ENCODE results near the gene PINLYP. TPM values are rescaled to one million over a fixed set of nuclear protein-coding genes. Genes with fewer than 3 reads are reported as not detected.

The PINLYP gene
- total and polyA plus RNA-seq, 9 of the 15 experiments (the other 6 are each of a cell fraction or from before 2014, with no cell fraction given) = 1.00 to 6.7 (median 2.2) TPM

- Histone ChIP-seq H2AFZ (ENCODE audit: low read depth, low read length) (no peak overlapping the region), H4K20me1 (replicated peaks; ENCODE audit: control insufficient read depth, insufficient read depth, low read length) (no peaks in the 10 kb centered on the region), H3K4me2 (ENCODE audit: insufficient read depth, low read length) (no peak overlapping the region), H3K36me3 (ENCODE audit: control insufficient read depth, insufficient read depth, low read length) (peaks cover 24% of the 10 kb centered on the region; the same call in 2 of the 3 replicates), H3K27me3 (ENCODE audit: control insufficient read depth in 2 of 2, insufficient read depth in 2 of 2, low read length in 2 of 2) (no peaks in the 10 kb centered on the region), H3K9me3 (replicated peaks; ENCODE audit: control insufficient read depth, insufficient read depth, low read depth, low read length) (no peaks in the 10 kb centered on the region), H3K4me1 (replicated peaks in 1 of 2; ENCODE audit: control insufficient read depth in 2 of 2, insufficient read depth in 2 of 2, low read length in 2 of 2) (peaks cover 35 to 55% of the 10 kb centered on the region in 2 experiments), H3K79me2 (ENCODE audit: control insufficient read depth, insufficient read depth, low read length) (peaks cover 49% of the 10 kb centered on the region), H3K4me3 (no peak overlapping the region), H3K27ac (ENCODE audit: extremely low read depth, low read depth, low read length) (peak overlapping the region; percentile 40; the same call in 1 of the 3 replicates), H3K9me1 (ENCODE audit: control insufficient read depth, insufficient read depth, low read length) (no peaks in the 10 kb centered on the region), H3K9ac (ENCODE audit: insufficient read depth in 1 of 2, low read depth in 2 of 2, low read length in 2 of 2) (peak overlapping the region in 1 of 2 experiments; percentile 19; a peak in 1 of 4 replicates)
- no TSS peak for BruUV-seq (replicated peaks)
- FAIRE-seq (no peak), ATAC-seq (no peak), DNase-seq (ENCODE audit: extremely low read depth in 1 of 4, low spot score in 3 of 4) (no peak)
- POLR2A ChIA-PET = interaction anchor here (0.6 to 6.0 kb wide), 4 partner anchors 12 to 906 kb away, joined by 3 to 35 read pairs (median 3); partner anchors contain the start of genes IRGQ and ZNF576
- intact Hi-C loops (cut with micrococcal nuclease) = no loop called here
- CTCF ChIA-PET (ENCODE audit: low intra/inter-chr PET ratio) = no interaction called here
- in situ Hi-C loops (cut with MboI) = no loop called here
- 44% methylated on average over 2 of the region's 6 CpGs for WGBS (ENCODE audit: insufficient coverage, low coverage, missing lambda C conversion rate)
- TF ChIP-seq ZNF75A (CRISPR knock-in tag; IDR thresholded peaks at IDR 0.05) (no peak), WHSC1 (IDR thresholded peaks at IDR 0.05; ENCODE audit: low read length) (no peak), ZFP36 (IDR thresholded peaks at IDR 0.05; ENCODE audit: low read depth, low read length, partially characterized antibody) (peak; percentile 82), KLF16 (IDR thresholded peaks at IDR 0.05) (no peak), HBP1 (CRISPR knock-in tag; IDR thresholded peaks at IDR 0.05) (no peak), BCOR (IDR thresholded peaks at IDR 0.05) (0 out of 2 replicates have a peak, but pooled peaks have one; percentile 16), RERE (CRISPR knock-in tag; IDR thresholded peaks at IDR 0.05; ENCODE audit: borderline replicate concordance) (no peak)
Measured at GRCh38 chr19:43616954-43617353, 41.4 kb downstream of the PINLYP start.

Data from K562 (cell line).